Skin of body (tissue), 2 donors: Measurements from ENCODE around the gene GRIN2A. TPM values are rescaled to one million over a fixed set of nuclear protein-coding genes. Genes with fewer than 3 reads are reported as not detected.

ENCODE experiments used
- DNase-seq: peaks from one replicate; lab custom pipeline; 2025; lab: John Stamatoyannopoulos, UW
- total RNA-seq: library from RNA; depleted of rRNA; stranded (reverse); fragments of >200 nt; gene quantifications from one replicate; pipeline ENCODE4 v1.2.3, GENCODE V29; 2014

The GRIN2A gene
- total RNA-seq, 1 donor from 2014 or later: 0.10 TPM

DNA sequence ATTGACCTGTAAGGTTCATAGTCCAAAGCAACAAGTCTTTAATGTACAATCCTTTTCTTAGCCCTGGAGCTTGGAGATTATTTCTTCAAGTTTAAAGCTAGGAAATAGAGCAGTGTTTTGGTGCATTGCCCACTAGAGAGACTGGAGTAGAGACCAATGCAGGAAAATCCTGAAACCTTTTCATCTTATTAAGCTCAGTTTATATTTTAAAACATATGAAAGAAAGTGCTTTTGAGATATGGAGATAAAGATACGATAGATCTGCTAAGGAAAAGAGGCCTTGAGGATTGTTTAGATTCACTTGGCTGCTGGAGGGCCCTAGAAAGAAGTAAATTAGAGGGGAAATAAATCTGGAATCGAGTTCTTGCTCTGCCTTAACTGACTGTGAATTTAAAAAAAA, 212.0 kb downstream of the GRIN2A start:
- no peak for DNase-seq

DNA sequence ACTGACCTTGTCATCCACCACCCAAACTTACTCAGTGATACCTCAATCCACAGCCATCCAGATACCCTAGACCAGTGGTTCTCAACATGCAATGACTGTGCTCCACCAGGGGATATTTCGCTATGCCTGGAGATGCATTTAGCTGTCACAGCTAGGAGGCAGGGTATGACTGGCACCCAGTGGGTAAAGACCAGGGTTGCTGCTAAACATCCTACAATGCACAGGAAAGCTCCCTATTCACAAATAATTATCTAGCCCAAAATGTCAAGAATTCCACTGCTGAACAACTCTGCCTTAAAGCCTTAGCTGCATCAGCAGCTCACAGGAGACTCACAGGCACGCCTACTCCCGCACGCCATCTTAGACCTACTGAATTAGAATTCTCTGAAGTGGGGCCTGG, 212.6 kb downstream of the GRIN2A start:
- no peak for DNase-seq

DNA sequence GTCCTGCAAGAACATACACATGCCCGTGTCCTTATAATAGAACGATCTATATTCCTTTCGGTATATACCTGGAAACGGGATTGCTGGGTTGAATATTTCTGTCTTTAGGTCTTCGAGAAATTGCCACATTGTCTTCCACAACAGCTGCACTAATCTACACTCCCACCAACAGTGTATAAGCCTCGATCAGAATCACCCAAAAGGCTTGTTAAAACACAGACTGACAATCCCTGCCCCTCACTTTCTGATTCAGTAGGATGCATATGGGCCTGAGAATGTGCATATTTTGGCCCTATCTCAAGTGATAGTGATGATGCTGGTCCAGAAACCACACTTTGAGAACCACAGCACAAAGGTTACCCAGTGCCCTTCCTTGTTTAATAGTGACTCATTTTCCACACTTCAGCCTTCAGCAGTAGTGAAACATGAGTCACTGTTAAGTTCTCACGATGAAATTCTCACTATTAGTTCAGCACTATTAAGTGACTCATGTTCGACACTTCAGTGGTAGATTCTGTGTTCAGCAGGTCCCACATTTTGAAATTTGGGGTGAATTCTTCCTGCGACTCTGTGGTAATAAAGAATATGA, 215.6 kb downstream of the GRIN2A start:
- DNase-seq: no peak

GRCh38 chr16:9965079-9965478, 217.1 kb downstream of the GRIN2A start:
- no peak for DNase-seq

GRCh38 chr16:9964426-9964825, 217.8 kb downstream of the GRIN2A start:
- no peak for DNase-seq

DNA sequence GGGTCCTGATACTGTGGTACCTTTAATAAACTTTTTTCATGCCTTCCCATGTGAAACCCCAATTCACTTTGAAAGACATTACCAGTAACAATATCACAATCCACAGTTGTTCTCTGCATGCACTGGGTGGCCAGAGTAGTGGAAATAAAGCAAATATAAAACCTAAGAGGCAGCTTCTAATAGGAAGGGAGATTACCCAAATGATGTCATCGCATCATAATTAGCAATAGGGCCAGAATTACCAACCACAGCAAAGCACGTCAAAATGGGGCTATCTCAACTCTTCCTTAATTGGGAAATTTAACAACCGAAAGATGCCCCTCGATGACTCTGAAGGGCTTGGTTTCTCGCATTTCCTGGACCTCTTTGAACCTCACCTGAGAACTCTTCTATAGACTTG, 224.8 kb downstream of the GRIN2A start:
- no peak for DNase-seq

- no peak for DNase-seq
Observed at GRCh38 chr16:9957002-9957401, 225.2 kb downstream of the GRIN2A start.

DNA sequence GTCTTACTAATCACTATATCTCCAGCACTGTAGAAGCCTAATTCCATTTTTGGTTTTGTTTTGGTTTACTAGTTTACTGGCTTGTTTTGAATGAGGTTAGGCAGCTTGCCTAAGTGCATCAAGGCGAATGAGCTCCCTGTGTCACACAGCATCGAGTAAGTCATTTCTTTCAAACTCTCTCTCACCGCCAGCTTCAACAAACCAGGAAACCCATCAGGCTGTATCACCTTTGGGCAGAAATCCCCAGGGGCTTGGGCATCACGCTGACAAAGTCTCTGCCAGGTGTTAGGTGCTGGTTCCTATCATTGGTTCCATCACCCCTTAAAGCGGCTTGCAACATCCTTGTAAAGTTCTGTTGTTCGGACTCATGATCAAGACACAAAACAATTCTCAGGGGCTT, 226.6 kb downstream of the GRIN2A start:
- no peak for DNase-seq

GRCh38 chr16:9953908-9954570, 228.2 kb downstream of the GRIN2A start:
- DNase-seq: peak; percentile 66

DNA sequence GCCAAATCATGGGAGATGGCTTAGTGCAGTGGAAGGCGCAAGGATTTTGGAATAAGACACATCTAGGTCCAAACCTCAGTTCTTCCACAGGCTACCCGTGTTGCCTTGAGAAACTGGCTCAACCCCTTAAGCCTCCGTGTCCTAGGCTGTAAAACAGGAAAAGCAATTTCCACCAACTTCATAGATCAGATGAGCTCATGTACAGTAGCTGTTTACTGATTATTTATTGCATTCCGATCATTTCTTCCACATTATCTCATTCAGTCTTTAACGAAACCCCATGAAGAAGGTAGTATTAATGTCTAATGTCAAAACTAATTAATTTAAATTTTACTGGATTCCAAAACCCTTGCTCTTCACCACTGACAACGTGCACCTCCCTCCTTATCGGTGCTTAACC, 231.6 kb downstream of the GRIN2A start:
- no peak for DNase-seq

DNA sequence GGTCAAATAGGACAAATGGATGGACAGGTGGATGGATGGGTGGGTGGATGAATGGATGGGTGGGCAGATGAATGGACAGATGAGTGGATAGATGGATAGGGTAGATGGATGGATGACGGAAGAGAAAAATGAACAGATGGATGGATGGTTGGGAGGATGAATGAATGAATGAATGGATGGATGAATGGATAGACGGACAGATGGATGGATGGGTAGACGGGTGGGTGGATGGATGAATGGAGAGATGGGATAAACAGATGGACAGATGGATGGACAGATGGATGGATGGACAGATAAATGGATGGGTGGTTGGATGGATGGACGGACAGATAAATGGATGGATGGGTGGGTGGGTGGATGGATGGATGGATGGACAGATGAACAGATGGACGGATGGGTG, 232.8 kb downstream of the GRIN2A start:
- DNase-seq: no peak

DNA sequence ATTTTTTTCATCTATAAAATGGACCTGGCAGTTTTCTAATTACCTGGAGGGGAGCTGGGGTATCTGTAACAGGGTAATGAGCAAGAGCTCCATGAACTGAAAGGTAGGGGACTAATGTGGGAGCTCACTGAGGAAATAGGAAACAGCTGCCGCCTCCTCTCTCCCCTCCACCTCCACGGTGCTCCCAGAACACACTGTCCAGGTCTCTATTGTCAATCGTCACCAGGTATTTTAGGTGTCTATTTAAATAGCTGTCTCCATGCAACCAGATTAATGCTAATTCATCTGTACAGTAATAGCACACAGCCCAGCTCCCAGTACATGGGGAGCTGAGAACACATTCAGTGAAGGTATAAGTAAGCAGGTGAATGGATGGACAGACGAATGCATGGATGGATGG, 233.3 kb downstream of the GRIN2A start:
- no peak for DNase-seq

DNA sequence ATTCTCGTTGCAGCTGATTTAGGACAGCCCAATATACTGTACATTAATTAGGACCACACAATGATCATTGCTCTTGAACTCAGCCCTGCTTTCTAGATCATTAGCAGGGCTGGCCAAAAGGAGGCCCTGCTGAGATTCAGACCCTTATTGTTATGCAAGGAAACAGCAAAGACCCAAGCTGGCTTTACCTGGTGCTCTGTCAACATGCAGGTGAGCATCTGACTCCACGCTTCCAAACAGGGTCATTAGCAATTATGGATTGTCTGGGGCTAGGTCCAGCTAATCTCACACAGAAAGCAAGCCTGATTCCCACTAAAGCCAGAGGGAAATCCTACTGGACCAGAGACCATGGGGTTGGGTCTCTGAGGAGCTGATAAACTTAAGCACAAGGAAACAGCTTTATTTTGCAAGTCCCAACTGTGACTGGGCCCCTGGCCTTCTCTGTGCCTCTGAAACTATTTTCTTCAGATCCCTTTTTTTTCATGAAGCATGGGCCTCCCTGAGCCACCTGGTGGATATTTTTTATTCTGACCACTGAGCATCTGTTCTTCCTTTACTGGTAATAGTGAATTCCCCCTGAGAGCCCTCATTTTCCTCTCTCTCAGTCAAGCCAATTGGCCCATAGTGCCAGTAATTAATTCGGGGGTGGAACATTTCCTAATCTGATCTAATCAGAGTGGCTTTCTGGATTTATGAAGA, 236.1 kb downstream of the GRIN2A start:
- no peak for DNase-seq

- no peak for DNase-seq
Observed at GRCh38 chr16:9943121-9943520, 239.1 kb downstream of the GRIN2A start.

DNA sequence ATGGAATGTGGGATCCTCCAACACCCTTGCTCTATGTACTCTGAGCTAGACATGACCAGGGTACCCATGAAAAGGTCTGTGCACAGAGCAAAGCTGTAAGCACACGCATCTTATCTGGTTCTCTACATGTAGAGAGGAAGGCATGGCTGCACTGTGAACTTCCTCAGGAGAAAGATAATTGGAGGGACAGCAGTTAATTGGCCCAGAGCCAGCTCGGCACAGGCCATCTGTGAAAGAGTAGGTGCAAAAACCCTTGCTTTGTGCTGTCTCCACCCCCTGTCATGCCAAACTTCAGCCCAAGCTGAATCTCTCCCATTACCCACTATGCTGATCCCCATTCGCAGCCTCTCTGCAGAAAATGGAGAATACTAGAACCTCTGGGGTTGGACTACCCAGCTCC, 241.0 kb downstream of the GRIN2A start:
- no peak for DNase-seq

DNA sequence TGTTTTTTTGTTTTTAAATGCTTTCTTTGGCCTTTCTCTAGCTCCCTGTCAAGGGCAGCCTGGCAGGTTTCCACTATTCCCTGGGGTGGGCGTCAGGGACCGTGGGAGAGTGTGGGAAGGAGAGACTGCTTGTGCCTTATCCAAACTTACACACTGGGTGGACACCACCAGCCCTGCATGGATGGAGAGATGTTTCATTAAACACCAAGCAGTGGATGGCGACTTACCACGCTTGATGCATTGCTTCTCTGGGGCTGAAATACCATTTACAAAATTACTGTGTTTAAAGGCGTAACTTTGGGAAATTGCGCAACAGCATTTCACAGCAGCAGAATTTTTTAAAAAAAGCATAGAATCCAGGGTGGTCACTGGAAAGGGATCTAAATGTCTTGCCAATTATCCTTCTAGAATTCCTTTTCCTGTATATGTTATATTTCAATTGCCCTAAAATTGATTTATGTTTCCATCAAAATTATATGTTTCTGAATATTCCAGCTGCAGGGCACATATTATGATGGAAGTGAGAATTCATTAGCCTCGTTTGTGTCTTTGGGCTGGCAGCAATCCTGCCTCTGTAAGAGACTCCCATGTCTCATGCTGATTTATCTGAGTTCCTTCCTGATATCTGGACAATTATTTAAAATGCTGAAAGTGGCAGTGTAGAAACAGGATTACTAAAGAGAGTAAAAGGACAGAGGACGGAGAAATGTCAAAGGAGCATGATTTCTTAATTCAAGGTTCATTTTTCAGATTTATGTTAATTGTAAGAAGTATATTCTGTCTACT, 247.3 kb downstream of the GRIN2A start:
- DNase-seq: no peak

DNA sequence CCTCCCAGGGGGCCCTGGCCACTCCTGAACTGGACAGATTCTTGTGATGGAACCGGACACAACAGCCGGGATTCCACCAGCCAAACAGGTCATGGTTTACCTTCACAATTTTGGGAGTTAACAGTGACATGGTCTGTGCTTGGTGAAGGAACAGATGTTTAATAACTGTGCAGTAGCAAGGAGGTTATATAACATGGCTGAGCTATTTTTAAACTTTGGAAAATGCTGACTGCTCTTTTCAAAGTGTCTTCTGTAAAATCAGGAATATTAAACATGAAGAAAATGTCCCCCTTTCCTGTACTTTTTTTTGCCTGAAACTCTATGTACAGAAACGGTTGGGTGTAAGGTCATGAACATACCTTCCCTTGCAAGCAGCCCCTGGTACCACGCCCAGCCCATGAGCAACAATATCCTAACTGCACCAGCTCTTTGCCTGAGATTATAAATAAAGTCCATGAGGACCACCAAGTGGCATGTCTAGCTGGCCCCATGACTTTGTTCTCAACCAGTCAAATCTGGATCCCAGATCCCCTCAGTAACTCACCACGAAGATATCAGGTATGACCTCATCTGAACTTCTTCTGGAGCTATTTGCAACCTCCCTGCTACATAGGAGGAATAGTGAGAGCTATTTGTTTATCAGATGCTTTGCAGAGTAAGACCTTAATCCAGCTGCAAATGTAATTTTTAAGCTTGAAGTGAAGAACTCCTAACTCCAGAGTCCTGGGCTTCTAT, 249.1 kb downstream of the GRIN2A start:
- DNase-seq: no peak

DNA sequence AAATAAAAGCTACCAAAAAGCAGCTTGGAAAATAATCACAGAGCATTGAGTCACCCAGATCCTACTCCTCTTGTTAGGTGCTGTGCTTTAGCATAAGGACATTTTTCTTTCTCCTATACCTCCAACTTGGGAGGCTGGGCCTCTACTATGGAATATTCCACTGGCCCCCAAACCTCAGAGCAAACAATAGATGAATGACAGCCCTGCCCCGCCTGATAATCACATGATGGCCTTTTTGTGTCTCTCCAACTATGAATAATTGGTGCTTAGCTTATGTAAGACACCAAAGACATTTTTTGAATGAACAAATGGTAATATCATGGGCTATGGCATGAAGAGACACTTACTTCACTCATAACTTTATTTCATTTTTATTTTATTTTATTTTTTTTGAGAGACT, 250.2 kb downstream of the GRIN2A start:
- DNase-seq: no peak

DNA sequence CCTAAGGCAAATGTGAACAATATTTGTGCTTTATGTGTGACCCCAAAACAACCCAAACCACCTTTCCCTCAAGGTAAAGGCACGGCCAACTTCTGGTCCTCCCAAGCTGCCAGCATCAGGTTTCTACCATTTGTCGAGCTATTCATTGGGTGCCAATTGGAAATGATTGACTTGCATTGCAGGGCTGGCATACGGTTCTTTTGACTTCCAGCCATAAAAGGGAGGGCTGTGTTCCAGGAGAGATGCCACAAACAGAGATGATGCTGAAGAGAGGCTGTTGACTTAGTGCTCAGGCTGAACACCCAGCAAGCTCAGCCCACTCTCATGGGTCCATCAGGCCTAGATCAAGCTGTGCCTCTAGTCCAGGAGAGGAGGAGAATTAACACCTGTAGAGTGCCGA, 252.4 kb downstream of the GRIN2A start:
- no peak for DNase-seq

DNA sequence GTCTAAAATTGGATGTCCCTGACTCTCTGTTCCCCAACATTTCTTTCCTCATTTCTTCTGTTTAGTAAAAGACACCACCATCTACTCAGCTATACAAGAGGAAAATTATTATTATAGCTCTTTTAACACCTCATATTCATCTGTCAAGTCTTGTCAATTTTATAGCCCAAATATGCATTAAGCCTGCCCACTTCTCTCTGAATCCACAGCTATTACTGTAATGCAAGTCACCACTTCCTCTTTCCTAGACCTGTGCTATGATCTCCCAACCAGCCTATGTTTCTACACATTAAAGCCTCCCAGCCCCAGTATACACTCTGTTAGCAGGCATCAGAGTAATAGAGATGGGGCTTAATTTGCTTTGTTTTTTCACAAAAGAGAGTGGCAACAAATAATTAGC, 252.9 kb downstream of the GRIN2A start:
- DNase-seq: no peak

- no peak for DNase-seq
Observed at GRCh38 chr16:9922441-9922840, 259.8 kb downstream of the GRIN2A start.

- DNase-seq: no peak
Observed at GRCh38 chr16:9921997-9922396, 260.2 kb downstream of the GRIN2A start.
